Measurements from ENCODE around the gene RAB39B. TPM values are rescaled to one million over a fixed set of nuclear protein-coding genes. Genes with fewer than 3 reads are reported as not detected.
"Not testable (repeated sequence)": the region's sequence is repeated elsewhere in the genome, so short reads cannot be mapped to it uniquely, and the experiment has no call there.

The RAB39B gene
- polyA plus RNA-seq = under 1 TPM; 0.10 to 0.86 (median 0.34) TPM

GRCh38 chrX:155263854-155264628 lies at the start of gene RAB39B:
RAB39B (minus strand) TSS chrX:155264491; CDS start chrX:155264288, 203 bp downstream.
- 0 to 26% (median 1%) methylated on average over 34 to 58 of the region's 58 CpGs for whole genome bisulfite sequencing, 3 donors
- H3K27ac ChIP-seq (ENCODE audit: low read depth, low read length) = no peak within 1 kb of the TSS

DNA sequence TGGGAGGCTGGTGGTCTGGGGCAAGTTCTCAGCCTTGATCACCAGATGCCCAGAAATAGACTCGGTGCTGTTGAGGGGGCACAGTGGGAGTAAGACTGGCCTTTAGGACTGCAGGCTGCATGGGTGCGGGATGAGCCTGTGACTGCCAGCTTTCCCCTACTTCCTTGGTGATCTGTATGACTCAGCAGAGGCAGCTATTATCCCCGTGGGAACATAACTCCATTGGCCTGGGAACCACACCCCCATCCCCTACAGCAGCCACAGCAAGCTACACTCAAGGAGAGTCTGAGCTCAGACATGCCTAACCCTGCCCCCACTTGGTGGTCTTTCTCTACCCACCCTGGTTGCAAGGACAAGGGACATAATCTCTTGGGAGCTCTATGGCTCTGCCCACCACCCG lies 49.5 kb upstream of the RAB39B start:
- H3K27ac ChIP-seq (ENCODE audit: low read depth, low read length) = no peak overlapping the region
- WGBS, 3 donors = 73 to 85% (median 84%) methylated on average over 4 of the region's 4 CpGs

DNA sequence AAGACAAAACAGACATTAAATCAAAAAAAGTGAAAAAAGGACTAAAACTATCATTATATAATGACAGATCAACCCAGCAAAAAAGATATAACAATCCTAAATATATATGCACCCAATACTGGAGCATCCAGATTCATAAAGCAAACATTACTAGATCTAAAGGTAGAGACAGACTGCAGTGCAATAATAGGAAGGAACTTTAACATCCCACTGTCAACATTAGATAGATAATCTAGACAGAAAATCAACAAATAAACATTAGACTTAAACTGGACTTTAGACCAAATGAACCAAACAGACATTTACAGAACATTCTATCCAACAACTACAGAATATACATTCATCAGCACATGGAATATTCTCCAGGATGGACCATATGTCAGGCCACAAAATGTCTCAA lies 29.5 kb upstream of the RAB39B start:
- no peak overlapping the region for H3K27ac ChIP-seq (ENCODE audit: low read depth, low read length)

GRCh38 chrX:155279873-155280272 lies 15.6 kb upstream of the RAB39B start:
- 83 to 91% (median 86%) methylated on average over 1 of the region's 1 CpG for WGBS, 3 donors
- no peak overlapping the region for H3K27ac ChIP-seq (ENCODE audit: low read depth, low read length)

DNA sequence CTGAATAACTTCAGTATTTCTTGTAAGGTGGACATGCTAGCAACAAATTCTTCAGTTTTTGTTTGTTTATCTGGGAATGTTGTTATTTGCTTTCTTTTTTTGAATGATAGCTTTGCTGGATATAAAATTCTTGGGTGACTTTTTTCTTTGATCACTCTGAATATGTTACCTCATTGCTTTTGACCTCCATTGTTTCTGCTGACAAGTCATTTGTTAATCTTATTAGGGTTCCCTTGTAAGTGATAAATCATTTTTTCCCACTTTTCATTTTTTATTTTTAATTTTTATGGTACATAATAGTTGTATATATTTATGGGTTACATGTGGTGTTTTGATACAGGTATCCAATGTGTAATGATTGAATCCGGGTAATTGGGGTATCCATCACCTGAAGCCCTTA lies 6.7 kb upstream of the RAB39B start:
- H3K27ac ChIP-seq (ENCODE audit: low read depth, low read length) = no peak overlapping the region
- WGBS, 3 donors = 94 to 100% (median 97%) methylated on average over 1 of the region's 1 CpG

- H3K27ac ChIP-seq (ENCODE audit: low read depth, low read length) = not testable (repeated sequence)
- 67 to 91% (median 87%) methylated on average over 1 of the region's 1 CpG for WGBS, 3 donors
These were observed 3.7 kb upstream of the RAB39B start for GRCh38 chrX:155267995-155268394.

- H3K27ac ChIP-seq (ENCODE audit: low read depth, low read length) = no peak overlapping the region
- 86 to 100% (median 91%) methylated on average over 1 of the region's 1 CpG for WGBS, 3 donors
These were observed 2.1 kb upstream of the RAB39B start for GRCh38 chrX:155266439-155266838.

- 13 to 39% (median 32%) methylated on average over 5 of the region's 5 CpGs for WGBS, 3 donors
- H3K27ac ChIP-seq (ENCODE audit: low read depth, low read length) = no peak overlapping the region
These were observed 1.1 kb downstream of the RAB39B start for GRCh38 chrX:155262970-155263754.

- WGBS, 3 donors = 45 to 92% (median 51%) methylated on average over 3 of the region's 3 CpGs
- H3K27ac ChIP-seq (ENCODE audit: low read depth, low read length) = no peak overlapping the region
These were observed 4.5 kb downstream of the RAB39B start for GRCh38 chrX:155259752-155260151.

- H3K27ac ChIP-seq (ENCODE audit: low read depth, low read length) = no peak overlapping the region
- WGBS, 3 donors = 21 to 67% (median 49%) methylated on average over 1 of the region's 1 CpG
These were observed 12.9 kb downstream of the RAB39B start for GRCh38 chrX:155251391-155251790.

- 68 to 80% (median 69%) methylated on average over 4 of the region's 4 CpGs for WGBS, 3 donors
- no peak overlapping the region for H3K27ac ChIP-seq (ENCODE audit: low read depth, low read length)
These were observed 16.8 kb downstream of the RAB39B start for GRCh38 chrX:155247497-155247896.

DNA sequence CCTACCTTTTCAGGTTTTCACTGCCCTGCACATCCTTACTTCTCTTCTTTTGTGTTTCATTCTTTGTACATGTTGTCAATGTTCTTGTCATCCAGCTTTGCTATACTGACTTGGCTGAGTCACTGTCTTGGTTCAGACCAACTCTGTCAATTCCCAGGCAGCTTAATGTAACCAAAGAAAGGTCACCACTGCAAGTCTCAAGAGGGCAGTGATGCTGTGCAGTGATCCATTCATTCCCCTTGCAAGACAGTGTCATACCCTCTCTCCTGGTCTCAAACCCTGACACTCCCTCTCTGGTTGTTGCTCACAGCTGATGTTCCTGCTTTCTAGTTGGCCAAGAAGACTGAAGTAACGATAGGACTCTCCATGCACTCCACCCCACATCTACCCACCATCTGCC lies 17.5 kb downstream of the RAB39B start:
- 79 to 100% (median 92%) methylated on average over 1 of the region's 1 CpG for WGBS, 3 donors
- H3K27ac ChIP-seq (ENCODE audit: low read depth, low read length) = no peak overlapping the region

- H3K27ac ChIP-seq (ENCODE audit: low read depth, low read length) = no peak overlapping the region
- WGBS, 3 donors = 62 to 84% (median 65%) methylated on average over 5 of the region's 5 CpGs
These were observed 22.0 kb downstream of the RAB39B start for GRCh38 chrX:155242300-155242699.

GRCh38 chrX:155237719-155238118 lies 26.6 kb downstream of the RAB39B start:
- 74 to 93% (median 88%) methylated on average over 5 of the region's 5 CpGs for WGBS, 3 donors
- no peak overlapping the region for H3K27ac ChIP-seq (ENCODE audit: low read depth, low read length)

DNA sequence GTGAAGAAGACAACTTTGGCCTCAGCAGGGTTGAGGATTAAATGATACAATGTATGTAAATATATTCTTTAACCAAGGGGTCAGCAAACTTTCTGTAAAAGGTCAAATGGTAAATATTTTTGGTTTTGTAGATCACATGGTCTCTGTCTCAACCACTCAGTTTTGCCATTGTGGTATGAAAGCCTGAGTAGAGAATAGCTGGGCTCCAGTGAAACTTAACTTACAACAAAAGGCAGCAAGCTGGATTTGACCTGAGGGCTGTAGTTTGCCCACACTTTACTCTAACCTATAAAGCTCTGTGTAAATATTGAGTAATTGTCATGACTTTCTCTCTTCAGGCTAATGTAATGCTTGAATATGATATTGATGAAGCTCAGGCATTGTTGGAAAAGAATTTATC lies 28.4 kb downstream of the RAB39B start:
- no peak overlapping the region for H3K27ac ChIP-seq (ENCODE audit: low read depth, low read length)

DNA sequence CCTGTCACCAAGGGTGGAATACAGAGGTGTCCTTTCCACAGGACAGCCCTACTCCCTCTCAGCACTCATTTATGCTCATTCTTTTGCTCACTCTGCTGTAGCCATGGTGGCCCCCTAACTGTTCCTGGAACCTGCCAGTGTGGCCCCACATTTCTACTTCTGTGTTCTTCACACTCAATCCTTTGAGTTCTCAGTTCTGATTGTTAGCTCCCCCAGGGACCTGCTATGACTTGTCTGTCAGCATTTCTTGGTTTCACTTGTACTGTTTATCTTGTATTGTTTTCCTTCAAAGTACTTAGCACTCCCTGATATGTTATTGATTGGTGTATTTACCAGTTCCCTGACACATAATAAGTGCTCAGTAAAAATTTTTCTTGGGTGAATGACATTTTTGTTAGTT lies 33.1 kb downstream of the RAB39B start:
- no peak overlapping the region for H3K27ac ChIP-seq (ENCODE audit: low read depth, low read length)

DNA sequence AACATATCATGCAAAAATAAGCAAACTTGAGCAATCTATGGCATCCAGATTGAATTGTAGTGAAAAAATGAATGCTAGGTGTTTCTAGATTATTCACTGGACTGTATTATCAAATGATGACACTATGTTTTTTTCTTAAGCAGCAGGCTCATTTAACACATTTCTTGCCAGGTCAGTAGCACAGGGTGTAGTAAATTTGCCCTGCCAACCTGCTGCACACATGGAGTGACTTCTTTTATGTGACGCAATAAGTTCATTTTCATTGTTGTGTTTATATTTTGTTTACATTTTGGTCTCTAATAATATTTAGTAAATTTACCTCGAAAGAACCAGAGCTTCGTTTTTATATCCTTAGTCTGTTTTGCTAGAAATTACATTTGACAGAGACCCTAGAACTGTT lies 38.5 kb downstream of the RAB39B start:
- no peak overlapping the region for H3K27ac ChIP-seq (ENCODE audit: low read depth, low read length)
- WGBS, 3 donors = 80 to 91% (median 81%) methylated on average over 3 of the region's 3 CpGs

DNA sequence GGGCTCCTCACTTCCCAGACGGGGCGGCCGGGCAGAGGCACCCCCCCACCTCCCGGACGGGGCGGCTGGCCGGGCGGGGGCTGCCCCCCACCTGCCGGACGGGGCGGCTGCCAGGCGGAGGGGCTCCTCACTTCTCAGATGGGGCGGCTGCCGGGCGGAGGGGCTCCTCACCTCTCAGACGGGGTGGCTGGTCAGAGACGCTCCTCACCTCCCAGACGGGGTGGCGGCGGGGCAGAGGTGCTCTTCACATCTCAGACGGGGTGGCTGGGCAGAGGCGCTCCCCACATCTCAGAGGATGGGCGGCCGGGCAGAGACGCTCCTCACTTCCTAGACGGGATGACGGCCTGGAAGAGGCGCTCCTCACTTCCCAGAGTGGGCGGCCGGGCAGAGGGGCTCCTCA lies 40.5 kb downstream of the RAB39B start:
- WGBS, 3 donors = 93 to 98% (median 96%) methylated on average over 5 to 30 of the region's 30 CpGs
- H3K27ac ChIP-seq (ENCODE audit: low read depth, low read length) = not testable (repeated sequence)

DNA sequence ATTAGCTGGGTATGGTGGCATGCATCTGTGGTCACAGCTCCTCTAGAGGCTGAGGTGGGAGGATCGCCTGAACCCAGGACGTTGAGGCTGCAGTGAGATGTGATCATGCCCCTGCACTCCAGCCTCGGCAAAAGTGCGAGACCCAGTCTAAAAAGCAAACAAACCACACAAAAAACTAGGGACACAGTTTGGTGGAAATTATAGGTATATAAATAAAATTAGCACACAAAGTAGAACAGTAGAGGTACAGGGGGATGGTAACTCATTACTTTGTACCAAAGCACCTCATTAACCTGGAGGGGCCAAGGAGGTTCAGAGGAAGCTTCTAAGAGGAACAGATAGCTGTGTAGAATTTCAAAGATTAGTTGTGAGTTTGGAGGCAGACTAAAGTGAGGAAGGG lies 42.9 kb downstream of the RAB39B start:
- 83 to 100% (median 94%) methylated on average over 4 of the region's 4 CpGs for WGBS, 3 donors

DNA sequence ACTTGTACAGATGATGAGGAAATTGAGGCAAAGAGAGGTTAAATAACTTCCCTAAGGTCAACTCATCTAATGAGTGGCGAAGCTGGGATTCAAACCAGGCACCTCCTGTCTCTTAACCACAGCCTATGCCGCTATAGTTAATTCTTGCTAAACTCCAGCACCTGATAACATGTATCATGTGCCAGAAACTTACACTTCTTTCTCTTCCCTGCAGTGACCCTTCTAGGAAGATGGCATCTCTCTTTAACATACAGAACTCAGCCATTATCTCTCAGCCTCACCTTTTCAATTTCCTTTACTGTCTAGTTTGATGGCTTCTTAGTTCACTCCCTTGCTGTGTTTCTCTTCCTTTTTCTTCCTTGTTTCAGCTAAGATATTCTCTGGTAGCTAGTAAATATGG lies 45.5 kb downstream of the RAB39B start:
- H3K27ac ChIP-seq (ENCODE audit: low read depth, low read length) = no peak overlapping the region
- WGBS, 3 donors = 71 to 91% (median 80%) methylated on average over 2 of the region's 2 CpGs

More for the DNA sequence above, 42.9 kb downstream of the RAB39B start:
- H3K27ac ChIP-seq (ENCODE audit: low read depth, low read length) = no peak overlapping the region

Data from adipose tissue (tissue), 3 donors.